Muscle of back (tissue), 11 donors: Measurements from ENCODE around the gene KIAA0825. TPM values are rescaled to one million over a fixed set of nuclear protein-coding genes. Genes with fewer than 3 reads are reported as not detected.

Experiments
- DNase-seq, 3 donors: peaks; one replicate each; pipeline versions ENCODE4 v3.0.0 to v3.0.0-alpha.2; 2013
- polyA plus RNA-seq, 10 donors: library from polyadenylated mRNA; unstranded; fragments of 120-200 nt; gene quantifications; one replicate each; pipeline ENCODE4 v1.2.1, GENCODE V29; 2013; ENCODE audit not compliant: insufficient read length in 10 of 10

Gene KIAA0825
- polyA plus RNA-seq, 10 donors, result 2.3 to 3.3 (median 2.9) TPM

DNA sequence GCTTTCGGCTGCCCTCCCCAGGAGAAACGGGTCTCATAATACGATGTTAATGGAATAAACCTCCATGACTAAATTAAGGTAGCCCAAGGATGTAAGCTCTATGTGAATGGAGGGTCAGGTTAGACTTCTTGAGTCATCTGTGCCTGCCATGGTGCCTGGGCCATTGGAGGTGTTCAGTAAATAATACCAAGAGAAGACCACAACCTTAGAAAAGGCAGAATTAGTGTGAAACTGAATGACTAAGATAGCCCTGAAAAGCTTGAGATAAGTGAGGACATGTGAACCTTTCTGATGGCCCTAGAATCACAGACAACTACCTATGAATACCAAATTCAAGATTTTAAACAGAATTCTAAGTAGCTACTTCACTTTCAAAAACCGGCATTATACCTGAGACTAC, 160.6 kb downstream of the KIAA0825 start:
- no peak for DNase-seq

DNA sequence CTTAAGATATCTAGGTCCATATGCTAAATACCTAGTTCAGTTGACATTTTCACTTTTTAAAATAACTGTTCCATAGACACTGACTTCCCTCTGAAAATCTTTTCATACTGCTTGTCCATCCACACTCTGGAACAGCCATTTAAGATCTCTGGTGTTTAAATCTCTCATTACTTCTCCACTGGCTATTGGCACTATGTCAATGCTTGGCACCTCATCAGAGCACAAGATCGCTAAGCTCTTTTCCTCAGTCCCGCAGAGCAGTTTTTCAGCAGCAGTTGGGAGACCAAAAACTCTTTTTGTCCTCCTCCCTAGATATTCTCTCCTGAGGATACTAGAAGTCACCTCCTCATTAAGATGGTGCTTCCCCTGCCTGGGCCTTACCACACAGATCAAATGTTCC, 172.7 kb downstream of the KIAA0825 start:
- DNase-seq, result no peak

DNA sequence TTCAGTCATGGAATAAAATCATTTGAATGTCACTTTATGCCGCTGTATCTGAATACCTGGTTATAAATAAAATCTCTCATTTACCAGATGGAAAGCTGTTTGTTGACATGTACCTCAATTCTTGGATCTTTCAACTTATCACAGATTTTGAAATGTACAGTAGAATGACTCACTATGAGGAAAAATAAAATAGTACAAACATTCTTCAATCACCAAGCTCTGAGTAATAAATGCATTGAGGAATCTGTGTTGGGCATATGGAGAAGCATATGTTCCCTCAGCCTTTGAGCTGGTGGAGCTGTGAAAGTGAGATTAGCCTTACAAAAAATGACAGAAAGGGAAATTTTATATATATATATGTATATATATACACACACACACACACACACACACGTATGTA, 175.4 kb downstream of the KIAA0825 start:
- no peak for DNase-seq

DNA sequence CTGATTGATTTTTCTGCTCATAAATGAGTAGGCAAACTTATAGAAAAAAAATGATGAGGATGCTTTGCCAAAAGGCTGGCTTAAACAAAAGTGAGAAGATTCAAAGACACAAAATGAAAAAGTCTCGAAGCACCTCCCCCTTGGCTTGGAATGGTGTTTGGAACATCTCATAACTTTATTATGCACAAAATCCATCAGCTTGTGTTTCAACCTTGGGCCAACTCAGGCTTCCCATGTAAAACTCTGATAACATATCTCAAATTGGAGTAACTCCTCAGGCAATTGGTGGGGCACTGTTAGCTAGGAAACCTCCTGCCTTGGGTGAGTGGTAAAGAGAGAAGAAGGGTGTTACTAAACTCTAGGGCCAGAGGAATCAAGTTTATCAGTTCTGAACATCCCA, 176.3 kb downstream of the KIAA0825 start:
- DNase-seq, result no peak

DNA sequence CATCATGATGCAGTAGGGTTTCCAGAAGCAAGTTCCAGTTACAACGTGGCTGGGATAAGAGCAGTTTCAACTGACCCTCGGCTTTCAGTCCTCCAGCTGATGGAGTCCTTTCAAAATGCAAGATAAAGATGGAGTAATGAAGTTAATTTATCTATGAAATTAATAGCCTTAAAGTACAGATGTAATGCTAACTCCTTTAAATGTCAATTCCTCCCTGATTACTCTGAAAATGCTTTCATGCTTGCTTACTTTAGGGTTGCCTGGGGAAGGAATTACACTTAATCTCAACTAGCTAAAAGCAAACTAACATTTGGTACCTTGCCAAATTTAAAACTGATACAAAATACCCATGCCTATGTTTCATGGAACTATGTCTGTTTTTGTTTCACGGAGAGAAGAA, 178.4 kb downstream of the KIAA0825 start:
- no peak for DNase-seq

DNA sequence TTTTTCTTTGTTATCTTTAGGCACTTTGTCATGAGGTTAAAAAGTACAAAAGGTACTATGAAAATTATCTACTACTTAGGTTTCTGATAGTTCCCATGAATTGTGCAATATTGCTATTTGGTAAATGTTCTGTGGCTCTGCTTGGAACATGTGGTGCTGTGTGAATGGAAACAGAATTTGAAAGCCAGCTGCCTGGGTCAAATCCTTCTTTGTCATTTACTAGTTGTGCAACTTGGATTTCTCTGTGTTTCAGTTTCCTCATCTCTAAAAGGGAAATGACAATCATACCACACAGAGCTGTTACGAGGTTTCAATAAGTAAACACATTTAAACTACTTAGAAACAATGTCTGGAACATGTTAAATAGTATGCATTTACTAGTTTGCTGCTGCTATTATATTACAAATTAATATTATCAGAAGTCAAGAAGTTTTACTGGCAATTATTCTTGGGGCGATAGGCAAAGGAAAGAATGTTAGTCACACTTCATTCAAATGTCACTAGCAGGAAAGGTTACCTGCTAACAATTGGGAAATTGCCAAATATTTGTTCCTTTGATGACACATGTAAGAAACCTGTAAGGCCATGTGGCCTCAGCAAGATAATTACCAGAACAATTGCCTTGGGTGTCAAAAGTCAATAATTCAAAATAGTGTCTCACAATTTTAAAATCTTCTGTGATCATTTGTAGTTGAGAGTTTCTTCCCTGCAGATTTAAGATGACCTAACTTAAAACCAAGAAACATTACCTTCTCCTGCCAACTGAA, 184.8 kb downstream of the KIAA0825 start:
- peak; percentile 4 to 18 (median 11) for DNase-seq

DNA sequence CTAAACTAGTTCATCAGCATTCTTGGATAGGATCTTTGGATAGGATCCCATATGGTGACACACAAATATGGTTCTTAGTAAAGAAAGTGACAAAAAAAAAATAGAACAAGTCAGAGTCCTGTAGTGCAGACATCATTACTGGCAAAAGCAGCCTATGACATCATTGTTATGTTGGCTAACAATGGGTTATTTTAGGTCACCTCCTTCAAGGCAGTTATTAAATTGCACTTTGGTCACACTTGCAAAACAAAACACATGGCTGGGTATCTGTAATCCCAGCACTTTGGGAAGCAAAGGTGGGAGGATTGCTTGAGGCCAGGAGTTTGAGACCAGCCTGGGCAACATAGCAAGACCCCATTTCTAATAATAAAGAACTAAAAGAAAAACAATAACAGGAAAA, 185.9 kb downstream of the KIAA0825 start:
- peak in 1 of 3 donors; percentile 2 for DNase-seq

DNA sequence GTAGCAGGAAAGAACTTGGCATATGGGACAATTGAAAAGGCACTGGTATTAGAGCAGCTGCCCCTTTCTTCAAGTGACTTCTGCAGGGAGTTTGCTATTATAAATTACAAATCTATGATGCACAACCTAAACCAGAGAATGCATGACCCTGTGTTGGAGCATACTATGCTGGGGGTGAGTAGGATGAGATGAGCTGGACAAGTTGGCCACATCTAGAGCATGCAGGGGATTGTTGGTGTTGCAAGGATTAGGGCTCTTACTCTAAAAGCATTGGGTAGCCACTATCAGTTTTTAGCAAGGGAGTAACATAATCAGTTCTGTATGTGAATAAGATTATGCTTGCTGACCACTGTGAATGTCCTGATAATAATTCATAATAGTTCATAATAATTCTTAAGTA, 186.7 kb downstream of the KIAA0825 start:
- no peak for DNase-seq

DNA sequence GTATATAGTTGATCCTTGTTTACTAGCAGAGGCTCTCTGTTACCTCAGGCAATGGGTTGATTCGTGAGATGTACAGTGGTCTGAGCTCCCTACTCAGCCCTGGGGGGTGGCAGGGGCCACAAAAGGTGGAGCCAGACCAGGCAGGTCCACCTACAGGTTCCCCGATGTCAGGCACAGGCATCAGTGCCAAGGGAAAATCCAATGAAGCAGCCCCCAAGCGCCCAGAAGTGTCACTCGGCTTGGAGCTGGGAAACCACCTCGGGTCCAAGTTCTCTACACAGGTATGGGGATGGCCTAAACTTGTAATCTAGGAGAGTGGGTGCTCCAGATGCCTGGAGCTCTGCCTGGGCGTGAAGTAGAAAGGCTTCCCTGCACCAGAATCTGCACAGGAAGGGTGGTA, 188.8 kb downstream of the KIAA0825 start:
- DNase-seq, result no peak

DNA sequence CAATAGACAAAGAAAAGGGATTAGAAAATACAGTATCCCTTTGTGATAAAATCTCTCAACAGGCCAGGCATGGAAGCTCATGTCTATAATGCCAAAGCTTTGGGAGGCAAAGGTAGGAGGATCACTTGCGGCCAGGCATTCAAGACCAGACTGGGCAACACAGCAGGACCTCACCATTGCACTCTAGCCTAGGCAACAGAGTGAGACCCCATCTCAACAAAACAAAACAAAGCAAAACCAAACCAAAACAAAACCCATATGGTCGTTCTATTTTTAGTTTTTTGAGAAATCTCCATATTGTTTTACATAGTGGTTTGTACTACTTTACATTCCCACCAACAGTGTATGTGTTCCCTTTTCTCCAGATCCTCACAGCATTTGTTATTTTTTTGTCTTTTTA, 193.0 kb downstream of the KIAA0825 start:
- no peak for DNase-seq

DNA sequence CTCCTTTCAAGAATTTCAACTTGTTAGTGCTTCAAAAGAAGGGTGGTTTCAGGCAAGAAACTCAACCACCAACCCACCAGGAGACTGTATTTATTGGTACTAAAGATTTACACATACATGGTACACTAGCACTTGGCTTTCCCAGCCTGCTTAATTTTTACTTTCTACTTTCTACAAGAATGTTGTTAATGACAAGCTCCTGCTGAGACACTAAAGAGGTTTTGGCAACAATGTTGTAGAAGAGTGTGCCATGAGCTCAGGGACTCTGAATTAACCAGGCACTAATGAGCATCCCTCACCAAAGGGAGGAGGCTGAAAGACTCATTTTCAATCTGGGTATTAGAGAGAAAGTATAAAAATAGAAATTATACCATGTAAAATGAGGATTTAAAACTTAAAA, 195.0 kb downstream of the KIAA0825 start:
- DNase-seq, result no peak

DNA sequence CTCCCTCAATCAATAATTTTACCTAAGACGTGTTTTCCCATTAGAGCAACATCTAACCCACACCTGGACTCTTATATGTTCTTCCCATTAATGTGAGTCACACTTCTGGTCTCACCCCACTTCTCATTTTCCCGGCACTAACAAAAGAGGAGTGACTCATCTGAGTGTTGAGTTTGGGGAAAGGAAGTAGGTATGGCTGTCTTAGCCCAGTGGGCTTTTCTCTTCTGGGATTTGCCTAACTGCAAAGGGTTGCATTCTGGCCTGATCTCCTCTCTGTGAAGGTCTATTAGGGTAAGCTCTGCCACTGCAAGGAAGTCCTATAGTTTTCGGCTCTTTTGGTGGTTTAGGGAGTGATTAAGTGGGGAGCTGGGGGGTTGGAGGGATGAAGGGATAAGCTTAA, 195.6 kb downstream of the KIAA0825 start:
- no peak for DNase-seq

DNA sequence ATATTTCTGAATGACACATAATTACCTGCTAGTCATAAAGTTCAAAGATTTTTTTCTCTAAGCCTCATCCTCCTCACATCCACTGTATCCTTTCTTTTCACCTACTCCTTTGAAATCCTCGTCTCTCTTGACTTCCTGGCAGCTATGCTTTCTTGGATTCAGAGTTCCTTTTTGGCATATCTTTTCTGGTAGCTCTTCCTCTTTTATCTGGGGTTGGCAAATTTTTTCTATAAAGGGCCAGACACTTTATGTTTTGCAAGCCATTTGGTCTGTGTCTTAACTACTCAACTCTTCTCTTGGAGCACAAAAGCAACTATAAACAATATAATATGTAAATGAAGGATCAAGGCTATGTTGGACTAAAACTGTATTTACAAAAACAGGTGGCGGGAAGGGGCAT, 197.5 kb downstream of the KIAA0825 start:
- no peak for DNase-seq

DNA sequence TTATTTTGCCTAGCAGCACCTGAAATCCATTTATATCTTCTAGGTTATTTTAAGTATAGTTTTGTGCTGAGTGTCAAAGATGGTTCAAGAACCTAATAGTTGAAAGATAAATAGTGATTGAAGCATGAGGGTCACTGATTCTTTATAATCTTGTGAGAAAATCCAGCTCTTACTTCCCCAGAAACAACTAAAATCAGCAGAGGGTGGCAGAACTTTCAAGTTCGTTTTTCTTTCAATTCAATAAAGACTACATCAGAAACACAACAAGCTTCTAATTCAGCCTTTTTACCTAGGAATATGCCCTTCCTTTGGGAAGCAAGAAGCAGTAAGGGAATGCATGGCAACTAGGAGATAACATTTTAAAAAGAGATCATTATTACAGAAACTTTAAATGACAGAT, 202.6 kb downstream of the KIAA0825 start:
- no peak for DNase-seq

DNA sequence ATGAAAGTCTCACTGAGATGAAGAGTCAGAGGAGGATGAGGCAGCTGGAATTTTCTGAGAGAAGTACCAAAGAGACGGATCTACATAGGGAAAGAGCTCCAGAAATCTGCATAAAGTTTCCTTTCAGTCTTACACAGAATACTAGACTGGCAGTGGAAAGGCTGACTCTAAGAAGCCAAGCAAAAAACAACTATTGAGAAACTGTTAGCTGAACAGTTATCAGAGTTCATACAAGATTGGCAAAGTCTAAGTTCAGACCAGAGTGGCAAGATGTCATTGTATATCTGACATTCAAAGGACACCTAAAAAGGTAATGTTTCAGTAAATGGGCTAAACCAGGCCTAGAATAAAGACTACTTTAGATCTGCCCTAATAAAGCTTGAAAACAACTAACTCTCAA, 209.0 kb downstream of the KIAA0825 start:
- DNase-seq, result no peak

DNA sequence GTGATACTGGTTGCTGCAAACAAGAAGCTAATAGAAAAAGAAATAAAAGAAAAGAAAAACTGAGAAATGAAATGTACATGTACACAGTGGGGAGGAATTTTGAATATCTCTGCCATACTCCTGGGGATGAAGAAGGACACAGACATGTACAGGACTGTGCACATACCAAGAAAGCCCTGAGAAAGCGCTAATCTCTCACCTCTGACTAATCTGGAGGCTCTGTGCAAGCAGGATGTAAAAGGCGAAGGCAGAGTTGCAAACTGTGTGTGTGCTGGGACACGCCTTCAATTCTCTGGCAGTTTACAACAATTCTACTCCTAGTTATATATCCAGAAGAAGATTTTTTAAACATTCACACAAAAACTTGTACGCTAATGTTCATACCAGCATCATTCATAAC, 211.4 kb downstream of the KIAA0825 start:
- DNase-seq, result no peak

DNA sequence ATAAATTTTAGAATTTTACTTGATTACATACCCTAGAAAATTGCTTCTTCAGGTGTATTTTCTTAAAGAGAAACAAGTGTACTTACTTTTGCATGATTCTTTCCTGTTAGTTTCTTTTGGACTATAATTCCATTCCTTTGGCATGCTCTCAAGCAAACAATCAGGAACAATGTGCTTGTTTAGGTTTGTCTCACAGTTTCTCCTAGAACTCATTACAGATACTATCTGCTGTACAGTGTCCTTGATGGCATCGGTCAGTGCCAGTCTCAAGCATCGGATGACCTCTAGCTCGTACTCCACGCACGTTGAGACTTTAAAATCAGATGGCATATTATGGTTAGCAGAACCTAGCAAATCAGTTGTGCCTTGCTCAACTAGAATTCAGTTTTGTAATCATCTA, 214.9 kb downstream of the KIAA0825 start:
- DNase-seq, result no peak

DNA sequence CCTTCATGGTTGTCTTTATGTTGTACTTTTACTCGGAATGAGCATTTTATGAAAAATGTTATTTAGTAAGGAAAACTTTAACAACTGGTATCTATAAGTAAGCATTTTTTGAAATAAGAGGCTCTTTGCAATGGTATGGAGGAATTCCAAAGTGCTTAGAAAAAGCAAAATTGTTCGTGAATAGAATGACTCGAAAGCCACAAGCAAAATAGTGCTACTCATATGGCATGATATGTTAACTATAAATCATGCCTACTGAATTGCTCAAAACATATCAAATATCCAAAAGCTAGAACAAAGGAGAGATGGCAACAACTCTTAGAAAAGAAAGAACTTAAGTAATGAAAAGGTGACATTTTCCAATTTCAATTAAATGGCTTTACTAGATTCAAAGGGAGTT, 216.3 kb downstream of the KIAA0825 start:
- no peak for DNase-seq

DNA sequence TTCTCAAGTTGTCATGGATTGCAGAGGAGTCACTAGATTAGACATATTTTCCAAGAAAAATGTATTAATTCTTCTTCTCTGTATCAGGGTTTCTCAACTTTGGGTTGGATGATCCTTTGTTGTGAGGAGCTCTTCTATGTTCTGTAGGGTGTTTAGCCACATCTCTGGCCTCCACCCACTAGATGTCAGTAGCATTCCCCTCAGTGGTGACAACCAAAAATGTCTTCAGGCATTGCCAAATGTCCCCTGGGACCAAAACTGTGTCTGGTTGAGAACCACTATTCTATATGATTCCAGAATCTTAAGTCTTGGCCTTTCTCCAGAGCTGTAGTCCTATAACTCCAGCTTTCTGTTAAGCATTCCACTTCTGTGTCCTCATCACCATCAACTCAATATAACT, 220.9 kb downstream of the KIAA0825 start:
- DNase-seq, result no peak

DNA sequence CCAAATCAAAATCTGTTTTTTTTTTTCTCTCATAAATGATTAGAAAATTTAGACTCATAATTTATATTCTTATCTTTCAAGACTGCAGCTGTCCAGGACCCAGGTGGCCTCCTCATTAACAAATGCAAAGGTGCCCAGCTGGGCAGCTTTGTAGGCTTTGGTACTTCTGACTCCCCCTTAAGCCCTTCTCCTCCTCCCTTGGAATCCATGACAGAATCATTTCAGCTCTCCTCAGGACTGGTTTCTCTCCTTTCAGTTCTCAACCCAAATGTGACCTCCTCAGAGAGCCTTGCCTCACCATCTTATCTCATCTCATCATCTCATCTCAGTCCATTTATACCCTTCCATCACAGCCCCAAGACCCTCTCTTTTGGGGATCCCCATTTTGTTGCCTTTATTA, 221.7 kb downstream of the KIAA0825 start:
- DNase-seq, result no peak

DNA sequence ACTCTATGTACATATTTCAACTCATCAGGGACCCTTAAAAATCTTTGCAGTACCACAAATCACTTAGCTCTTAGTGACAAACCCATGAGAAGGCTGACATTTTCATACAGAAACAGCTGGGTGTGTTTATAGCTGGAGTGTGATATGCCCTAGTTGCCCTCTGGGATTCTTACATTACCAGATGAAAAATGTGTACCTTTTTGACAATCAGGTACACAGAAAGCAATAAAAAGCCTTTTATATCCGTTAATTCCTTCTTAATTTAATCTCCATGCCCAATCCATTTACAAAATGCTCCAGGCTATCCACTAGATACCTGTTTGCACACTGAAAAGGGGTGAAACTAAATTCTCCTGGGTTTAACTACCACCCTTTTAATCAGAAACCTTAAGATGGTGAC, 222.9 kb downstream of the KIAA0825 start:
- DNase-seq, result no peak

DNA sequence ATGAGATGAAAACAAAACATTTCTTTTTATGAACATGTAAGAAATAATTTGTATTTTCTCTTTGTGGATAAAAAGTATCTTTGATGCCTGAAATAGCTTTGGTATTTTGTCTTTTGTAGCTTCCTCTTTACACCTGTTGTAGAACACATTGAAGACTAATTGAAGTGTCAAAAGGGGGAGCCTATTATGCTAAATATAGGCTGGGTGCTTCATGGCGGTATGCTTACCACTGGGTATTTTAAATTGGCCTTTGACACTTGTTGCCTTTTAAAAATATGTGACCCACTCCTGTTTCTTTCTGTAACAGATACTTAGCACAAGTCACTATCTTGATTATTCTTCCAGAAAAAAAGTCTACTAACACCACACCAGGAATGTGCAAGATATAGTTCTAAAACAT, 226.4 kb downstream of the KIAA0825 start:
- DNase-seq, result no peak

DNA sequence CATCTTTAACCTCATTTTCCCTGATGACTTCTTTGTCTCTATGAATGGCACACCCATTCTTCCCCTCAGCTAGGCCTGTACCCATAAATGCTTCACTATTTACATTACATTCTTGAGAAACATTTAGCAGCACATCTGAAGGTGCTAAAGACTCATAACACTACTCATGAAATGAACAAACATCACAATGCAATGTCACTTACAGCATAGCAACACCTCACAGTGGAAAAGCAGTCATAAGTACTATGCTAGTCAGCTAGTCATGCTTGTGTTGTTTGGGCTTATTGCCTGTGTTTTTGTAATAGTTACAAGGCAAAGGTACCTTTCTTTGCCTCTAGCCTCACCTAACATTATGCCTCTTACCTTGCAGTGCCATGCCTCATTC, 228.9 kb downstream of the KIAA0825 start:
- DNase-seq, result no peak

DNA sequence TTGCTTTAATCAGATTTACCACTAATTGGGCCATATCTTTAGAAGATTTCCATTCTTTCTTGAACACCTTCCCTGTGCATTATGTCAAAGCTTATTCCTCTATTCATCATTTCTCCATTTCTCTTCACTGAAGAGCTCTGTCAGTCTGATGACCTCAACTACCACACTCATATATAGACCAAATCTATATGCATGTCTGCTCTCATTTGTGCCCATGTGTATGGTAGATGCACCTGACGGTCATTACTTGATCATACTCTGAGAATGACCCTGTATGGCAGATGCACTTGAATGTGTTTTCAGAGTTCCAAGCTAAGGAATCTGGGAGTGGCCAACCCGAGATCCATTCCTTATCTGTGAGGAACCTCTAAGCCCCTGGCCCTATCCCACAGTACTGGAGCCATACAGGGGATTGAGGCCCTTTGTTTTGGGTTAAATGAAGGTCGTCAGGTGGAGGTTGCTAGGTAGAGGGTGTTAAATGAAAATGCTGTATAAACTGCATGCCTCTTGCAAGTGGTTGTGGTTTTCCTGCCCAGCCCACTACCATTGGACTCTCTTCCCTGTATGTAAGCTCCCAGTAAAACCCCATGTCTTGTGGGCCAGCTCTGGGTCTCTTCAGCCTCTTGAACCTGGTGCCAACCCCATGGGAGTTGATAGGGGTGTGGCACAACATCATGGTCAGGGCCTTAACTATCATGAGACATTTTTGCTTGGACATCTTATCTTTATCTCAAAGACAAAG, 229.5 kb downstream of the KIAA0825 start:
- no peak for DNase-seq
